Activated naive CD8-positive, alpha-beta T cell treated with anti-CD3 and anti-CD28 coated beads for 36 hours (primary cell): ENCODE measurements around the gene PURA. TPM values are rescaled to one million over a fixed set of nuclear protein-coding genes. Genes with fewer than 3 reads are reported as not detected.

ENCODE experiments used
- DNase-seq: peaks from one replicate; pipeline ENCODE4 v3.0.0; 2021
- H3K27ac Mint-ChIP-seq: one replicate; pipeline ENCODE4 v1.8.0; 2022; ENCODE audit warnings: mild to moderate bottlenecking, moderate library complexity, mixed read lengths
- H3K27me3 Mint-ChIP-seq: one replicate; pipeline ENCODE4 v1.8.0; 2022; ENCODE audit warnings: mild to moderate bottlenecking, mixed read lengths
- H3K36me3 Mint-ChIP-seq: one replicate; pipeline ENCODE4 v1.8.0; 2021; ENCODE audit warnings: mild to moderate bottlenecking, mixed read lengths
- H3K4me1 Mint-ChIP-seq: one replicate; pipeline ENCODE4 v1.8.0; 2021; ENCODE audit warnings: mixed read lengths
- H3K4me3 Mint-ChIP-seq: one replicate; pipeline ENCODE4 v1.8.0; 2022; ENCODE audit warnings: mild to moderate bottlenecking, moderate library complexity, mixed read lengths
- H3K9me3 Mint-ChIP-seq: one replicate; pipeline ENCODE4 v1.8.0; 2022; ENCODE audit warnings: mixed read lengths
- total RNA-seq, 2 experiments: library from RNA; stranded (reverse); gene quantifications; one replicate each; pipeline ENCODE4 v1.2.3, GENCODE V29; 2021

Gene PURA
- total RNA-seq, 2 experiments from 2014 or later, result 9.7 to 9.9 TPM

DNA sequence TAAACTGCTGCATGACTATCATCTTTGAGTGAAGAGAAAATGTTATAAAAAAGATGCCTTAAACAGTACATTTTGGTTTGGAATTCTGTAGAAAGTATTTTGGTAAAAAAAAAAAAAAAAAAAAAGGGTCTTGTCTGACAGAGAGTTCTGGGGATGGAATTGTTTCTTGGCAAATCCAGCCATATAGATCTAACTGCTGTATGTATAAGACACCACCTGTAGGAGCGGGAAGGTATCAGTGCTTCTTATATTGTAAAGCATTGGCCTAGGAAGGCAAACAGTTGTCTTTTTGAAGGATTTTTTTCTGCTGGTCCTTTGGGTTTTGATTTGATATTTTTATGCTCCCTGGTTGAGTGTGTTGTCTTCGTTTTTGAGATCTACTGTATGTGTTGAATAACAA is 2.8 kb downstream of the PURA start:
- Mint-ChIP-seq H3K27me3 (no peaks in the 10 kb centered on the region), H3K4me3 (no peak overlapping the region), H3K36me3 (peaks cover 3% of the 10 kb centered on the region), H3K4me1 (peaks cover 50% of the 10 kb centered on the region), H3K27ac (no peak overlapping the region), H3K9me3 (no peaks in the 10 kb centered on the region)
- no peak for DNase-seq

- DNase-seq, result no peak
- Mint-ChIP-seq H3K27ac (no peak overlapping the region), H3K4me1 (peaks cover 50% of the 10 kb centered on the region), H3K4me3 (no peak overlapping the region), H3K27me3 (no peaks in the 10 kb centered on the region), H3K9me3 (no peaks in the 10 kb centered on the region), H3K36me3 (peaks cover 3% of the 10 kb centered on the region)
These were observed 3.6 kb downstream of the PURA start for GRCh38 chr5:140117523-140117922.

DNA sequence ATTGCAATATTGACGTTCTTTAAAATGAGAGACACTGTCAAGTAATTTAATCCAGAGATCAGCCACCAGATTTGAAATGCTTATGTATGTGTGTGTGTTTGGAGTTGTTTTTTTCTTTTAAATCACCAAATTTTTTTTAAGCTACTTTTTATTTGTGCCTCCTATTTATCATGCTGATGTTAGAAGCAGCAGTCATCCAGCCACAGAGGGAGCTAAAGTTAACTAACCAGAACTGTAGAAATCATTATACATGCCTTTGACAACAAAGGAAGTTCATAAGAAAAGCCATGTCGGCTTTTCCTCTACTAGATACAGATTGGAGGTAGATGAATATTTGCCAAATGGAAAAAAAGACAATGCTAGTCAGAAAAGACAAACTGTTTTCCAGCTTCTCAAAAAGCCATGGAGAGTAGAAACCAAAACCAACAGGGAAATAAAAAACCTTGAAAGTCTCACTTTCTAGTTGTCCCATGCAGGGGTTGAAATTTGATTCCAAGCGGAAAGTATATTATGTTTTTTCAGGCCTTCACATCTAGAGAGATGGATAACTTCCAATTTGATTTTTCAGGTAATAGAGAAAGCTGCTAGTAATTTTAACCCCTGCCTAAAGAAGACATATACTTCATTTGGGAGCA is 4.5 kb downstream of the PURA start:
- H3K27me3 Mint-ChIP-seq, result no peaks in the 10 kb centered on the region
- peaks cover 50% of the 10 kb centered on the region for H3K4me1 Mint-ChIP-seq
- H3K9me3 Mint-ChIP-seq, result no peaks in the 10 kb centered on the region
- H3K27ac Mint-ChIP-seq, result no peak overlapping the region
- H3K36me3 Mint-ChIP-seq, result peaks cover 3% of the 10 kb centered on the region
- DNase-seq, result no peak
- H3K4me3 Mint-ChIP-seq, result peak overlapping the region; percentile 1

DNA sequence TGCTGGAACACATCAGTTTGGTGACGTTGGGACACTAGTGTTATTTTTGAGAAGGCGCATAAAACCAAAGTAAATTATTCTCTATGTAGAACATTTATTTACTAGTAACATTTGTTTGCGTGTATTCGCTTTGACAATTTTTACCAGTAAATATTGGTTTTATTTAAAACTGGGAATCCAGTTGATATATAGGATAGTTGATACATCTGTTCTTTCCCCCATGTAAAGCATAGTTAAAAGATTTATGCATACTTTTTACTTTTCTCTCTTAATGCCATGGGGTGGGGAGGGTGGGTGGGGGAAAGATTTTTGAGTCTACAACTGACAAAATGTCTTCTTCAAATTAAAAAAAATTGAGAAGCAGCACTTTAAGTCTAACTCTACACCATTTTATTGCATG is 11.7 kb downstream of the PURA start, which contains the start of gene IGIP:
Gene IGIP, plus strand, starts transcription at position 301 of the 400 bp plus-strand sequence. CDS start 2,540 bp downstream, outside the sequence.
- no peaks in the 10 kb centered on the region for H3K9me3 Mint-ChIP-seq
- no peaks in the 10 kb centered on the region for H3K27me3 Mint-ChIP-seq
- no peaks in the 10 kb centered on the region for H3K36me3 Mint-ChIP-seq
- no peak within 1 kb of the TSS for H3K27ac Mint-ChIP-seq
- peaks cover 50% of the 10 kb centered on the region for H3K4me1 Mint-ChIP-seq
- DNase-seq, result no peak
- no peak within 1 kb of the TSS for H3K4me3 Mint-ChIP-seq

- Mint-ChIP-seq H3K9me3 (no peaks in the 10 kb centered on the region), H3K27me3 (no peaks in the 10 kb centered on the region), H3K4me1 (peaks cover 54% of the 10 kb centered on the region), H3K27ac (no peak overlapping the region), H3K4me3 (no peak overlapping the region), H3K36me3 (no peaks in the 10 kb centered on the region)
- no peak for DNase-seq
These were observed 12.6 kb downstream of the PURA start for GRCh38 chr5:140126315-140127012.

DNA sequence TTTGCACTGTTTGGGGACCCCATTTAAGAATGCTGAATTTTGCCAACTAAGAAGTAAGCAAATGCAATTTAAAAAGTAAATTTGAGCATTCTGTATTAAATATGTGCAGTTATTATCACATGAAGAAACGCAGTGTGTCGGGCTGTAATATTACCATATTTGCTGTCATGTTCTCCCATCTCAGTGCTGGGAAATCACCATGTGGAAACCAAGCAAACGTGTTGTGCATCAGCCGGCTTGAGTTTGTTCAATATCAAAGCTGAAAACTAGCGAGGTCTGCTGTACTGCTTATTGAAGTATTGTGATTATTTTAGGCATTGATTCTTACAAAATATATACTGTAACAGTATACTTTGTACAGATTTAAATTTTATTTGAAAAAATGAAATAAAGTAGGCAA is 14.5 kb downstream of the PURA start:
- Mint-ChIP-seq H3K4me3 (no peak overlapping the region), H3K36me3 (no peaks in the 10 kb centered on the region), H3K9me3 (no peaks in the 10 kb centered on the region), H3K27me3 (no peaks in the 10 kb centered on the region), H3K27ac (no peak overlapping the region), H3K4me1 (peaks cover 57% of the 10 kb centered on the region)
- no peak for DNase-seq

DNA sequence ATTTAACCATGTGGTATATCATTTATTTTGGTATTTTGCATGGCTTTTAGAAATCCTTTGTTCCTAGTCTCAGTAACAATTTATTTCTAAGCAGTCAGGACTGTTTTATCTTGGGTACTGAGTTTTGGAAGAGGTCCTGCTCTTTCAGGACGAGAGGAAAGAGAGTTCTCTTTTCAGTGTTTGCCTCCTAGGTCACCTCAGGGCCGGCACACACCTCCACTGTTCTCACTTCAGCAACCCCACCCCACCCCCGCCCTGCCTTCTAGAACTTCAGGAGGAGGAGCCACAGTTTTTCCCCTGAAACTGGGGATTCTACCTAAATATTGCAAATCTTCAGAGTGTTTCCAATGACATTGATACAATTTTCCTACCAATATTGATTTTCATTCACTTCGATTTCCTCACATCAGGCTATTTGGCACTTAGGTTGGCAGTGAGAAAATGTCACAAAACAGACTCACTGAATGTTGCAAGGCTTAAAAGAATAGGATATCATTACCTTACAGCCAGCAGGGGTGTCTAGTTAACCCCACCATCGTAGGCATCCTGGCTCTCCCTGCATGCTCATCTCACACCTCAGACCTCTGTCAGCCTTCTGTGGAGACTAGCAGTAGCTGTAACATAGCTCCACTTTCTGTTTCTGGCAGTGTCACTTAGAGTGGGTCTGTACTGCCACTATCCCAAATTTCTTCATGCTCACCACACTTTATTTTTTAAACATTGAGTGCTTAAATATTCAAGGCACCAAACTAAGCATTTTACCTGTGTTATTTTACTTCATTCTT is 17.2 kb downstream of the PURA start:
- Mint-ChIP-seq H3K9me3 (no peaks in the 10 kb centered on the region), H3K36me3 (no peaks in the 10 kb centered on the region), H3K27me3 (no peaks in the 10 kb centered on the region), H3K4me1 (peaks cover 60% of the 10 kb centered on the region), H3K27ac (no peak overlapping the region), H3K4me3 (no peak overlapping the region)
- DNase-seq, result no peak

DNA sequence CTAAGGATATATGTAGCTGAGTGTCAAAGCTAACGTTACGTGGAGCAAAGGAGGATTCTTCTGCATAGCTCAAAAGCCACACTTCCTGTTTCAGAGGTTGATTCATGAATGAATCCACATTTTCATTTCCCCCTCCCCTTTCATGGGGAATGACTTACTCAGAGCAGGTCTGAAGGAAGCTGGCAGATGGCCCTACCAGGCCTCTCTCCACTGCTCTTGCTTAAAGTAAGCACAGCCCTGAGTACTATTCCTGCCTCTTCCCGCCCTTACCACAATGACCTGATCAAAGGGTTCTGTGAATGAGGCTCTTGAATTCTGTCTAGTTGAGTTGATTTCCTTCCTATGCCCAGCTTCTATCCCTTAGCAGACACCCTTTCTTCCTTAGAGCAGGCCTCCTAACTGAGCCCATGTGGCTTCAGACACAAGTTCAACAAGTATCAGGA is 18.1 kb downstream of the PURA start:
- no peak for DNase-seq
- H3K9me3 Mint-ChIP-seq, result no peaks in the 10 kb centered on the region
- H3K4me1 Mint-ChIP-seq, result peaks cover 62% of the 10 kb centered on the region
- no peak overlapping the region for H3K27ac Mint-ChIP-seq
- H3K27me3 Mint-ChIP-seq, result no peaks in the 10 kb centered on the region
- no peak overlapping the region for H3K4me3 Mint-ChIP-seq
- no peaks in the 10 kb centered on the region for H3K36me3 Mint-ChIP-seq

- H3K4me3 Mint-ChIP-seq, result no peak overlapping the region
- no peak overlapping the region for H3K27ac Mint-ChIP-seq
- no peaks in the 10 kb centered on the region for H3K36me3 Mint-ChIP-seq
- peaks cover 57% of the 10 kb centered on the region for H3K4me1 Mint-ChIP-seq
- DNase-seq, result no peak
- H3K9me3 Mint-ChIP-seq, result no peaks in the 10 kb centered on the region
- H3K27me3 Mint-ChIP-seq, result no peaks in the 10 kb centered on the region
These were observed 19.7 kb downstream of the PURA start for GRCh38 chr5:140133514-140134167.

- no peak for DNase-seq
- Mint-ChIP-seq H3K36me3 (no peaks in the 10 kb centered on the region), H3K27ac (peak overlapping the region; percentile 22), H3K4me3 (no peak overlapping the region), H3K9me3 (no peaks in the 10 kb centered on the region), H3K27me3 (no peaks in the 10 kb centered on the region), H3K4me1 (peaks cover 57% of the 10 kb centered on the region)
These were observed 20.5 kb downstream of the PURA start for GRCh38 chr5:140134277-140134935.

DNA sequence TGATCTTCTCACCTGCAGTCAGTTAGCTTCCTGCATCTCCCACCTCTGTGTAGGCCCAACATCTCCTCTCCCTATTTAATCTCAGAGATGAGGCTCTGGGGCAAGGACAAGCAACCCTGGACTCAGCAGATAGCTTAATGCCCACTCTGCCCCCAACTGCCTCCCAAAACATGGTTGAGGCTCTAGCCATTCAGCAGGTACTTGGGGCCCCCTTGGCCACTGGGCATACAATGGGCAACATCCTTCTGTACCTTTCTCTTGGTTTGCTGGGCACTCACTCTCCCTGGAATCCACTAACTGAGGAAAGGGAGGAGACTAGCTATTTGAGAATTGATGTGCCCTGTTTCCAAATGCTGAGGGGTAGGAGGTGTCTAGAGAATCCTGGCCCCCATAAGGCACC is 21.2 kb downstream of the PURA start:
- H3K4me3 Mint-ChIP-seq, result no peak overlapping the region
- no peaks in the 10 kb centered on the region for H3K36me3 Mint-ChIP-seq
- no peaks in the 10 kb centered on the region for H3K27me3 Mint-ChIP-seq
- no peak overlapping the region for H3K27ac Mint-ChIP-seq
- DNase-seq, result no peak
- no peaks in the 10 kb centered on the region for H3K9me3 Mint-ChIP-seq
- peaks cover 54% of the 10 kb centered on the region for H3K4me1 Mint-ChIP-seq

GRCh38 chr5:140136624-140137023 is 22.7 kb downstream of the PURA start:
- H3K36me3 Mint-ChIP-seq, result no peaks in the 10 kb centered on the region
- H3K9me3 Mint-ChIP-seq, result no peaks in the 10 kb centered on the region

GRCh38 chr5:140140435-140140834 is 26.5 kb downstream of the PURA start:
- H3K27me3 Mint-ChIP-seq, result peaks cover 6% of the 10 kb centered on the region
- DNase-seq, result no peak

More at GRCh38 chr5:140136624-140137023, 22.7 kb downstream of the PURA start:
- no peak for DNase-seq
- H3K4me3 Mint-ChIP-seq, result no peak overlapping the region
- H3K27me3 Mint-ChIP-seq, result no peaks in the 10 kb centered on the region
- H3K27ac Mint-ChIP-seq, result no peak overlapping the region
- peaks cover 40% of the 10 kb centered on the region for H3K4me1 Mint-ChIP-seq

GRCh38 chr5:140141241-140141640 is 27.3 kb downstream of the PURA start:
- DNase-seq, result no peak
- H3K4me1 Mint-ChIP-seq, result peaks cover 17% of the 10 kb centered on the region
- H3K27me3 Mint-ChIP-seq, result peaks cover 12% of the 10 kb centered on the region
- no peak overlapping the region for H3K4me3 Mint-ChIP-seq
- H3K36me3 Mint-ChIP-seq, result no peaks in the 10 kb centered on the region
- H3K27ac Mint-ChIP-seq, result no peak overlapping the region
- H3K9me3 Mint-ChIP-seq, result no peaks in the 10 kb centered on the region

More at GRCh38 chr5:140140435-140140834, 26.5 kb downstream of the PURA start:
- H3K9me3 Mint-ChIP-seq, result no peaks in the 10 kb centered on the region
- H3K36me3 Mint-ChIP-seq, result no peaks in the 10 kb centered on the region
- H3K27ac Mint-ChIP-seq, result no peak overlapping the region
- no peak overlapping the region for H3K4me3 Mint-ChIP-seq
- H3K4me1 Mint-ChIP-seq, result peaks cover 20% of the 10 kb centered on the region
